ENCODE results near the gene RETNLB. TPM values are rescaled to one million over a fixed set of nuclear protein-coding genes. Genes with fewer than 3 reads are reported as not detected.

RETNLB gene
- total and polyA plus RNA-seq, 2 of the 4 experiments (the other 2 are of a cell fraction), result not detected

DNA sequence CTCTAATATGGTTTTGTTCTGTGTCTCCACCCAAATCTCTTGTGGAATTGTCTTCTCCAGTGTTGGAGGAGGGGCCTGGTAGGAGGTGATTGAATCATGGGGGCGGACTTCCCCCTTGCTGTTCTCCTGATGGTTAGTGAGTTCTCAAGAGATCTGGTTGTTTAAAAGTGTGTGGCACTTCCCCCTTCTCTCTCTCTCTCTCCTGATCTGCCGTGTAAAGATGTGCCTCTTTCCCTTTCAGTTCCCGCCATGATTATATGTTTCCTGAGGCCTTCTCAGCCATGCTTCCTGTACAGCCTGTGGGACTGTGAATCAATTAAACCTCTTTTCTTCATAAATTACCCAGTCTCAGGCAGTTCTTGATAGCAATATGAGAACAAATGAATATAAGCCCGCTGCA, 33.1 kb downstream of the RETNLB start:
- Histone ChIP-seq H2AK5ac (ENCODE audit: low read depth, low read length) (no peak overlapping the region), H2AK9ac (replicated peaks; ENCODE audit: low read depth, low read length, poor library complexity) (no peak overlapping the region), H3K36me3 (ENCODE audit: control insufficient read depth, insufficient read depth, low read length) (no peaks in the 10 kb centered on the region), H4K5ac (ENCODE audit: low read depth, low read length) (no peak overlapping the region), H3K4me1 (ENCODE audit: control insufficient read depth, insufficient read depth, low read length) (no peaks in the 10 kb centered on the region), H3K9ac (ENCODE audit: low read depth, low read length) (no peak overlapping the region), H2BK20ac (ENCODE audit: low read depth, low read length) (no peak overlapping the region), H3K79me1 (ENCODE audit: low read depth in 1 of 2, low read length in 2 of 2) (no peaks in the 10 kb centered on the region), H2BK5ac (ENCODE audit: low read depth, low read length, poor library complexity, severe bottlenecking) (no peak overlapping the region), H3K27ac (ENCODE audit: insufficient read depth, low read length) (no peak overlapping the region), H4K91ac (ENCODE audit: insufficient read depth, low read depth, low read length) (no peak overlapping the region), H3K9me3 (ENCODE audit: control insufficient read depth, insufficient read depth, low read length) (no peaks in the 10 kb centered on the region), H3K4me2 (ENCODE audit: low read depth, low read length) (no peak overlapping the region), H3K56ac (ENCODE audit: extremely low read depth, insufficient read depth, low read length) (no peak overlapping the region), H4K20me1 (ENCODE audit: insufficient read depth, low read length) (no peaks in the 10 kb centered on the region), H3K18ac (ENCODE audit: low read depth, low read length) (no peak overlapping the region), H3K23ac (ENCODE audit: low read depth, low read length) (no peak overlapping the region), H2BK120ac (ENCODE audit: low read depth, low read length) (no peak overlapping the region), H2AFZ (replicated peaks; ENCODE audit: low read length, poor library complexity) (no peak overlapping the region), H4K8ac (ENCODE audit: low read depth in 2 of 2, low read length in 2 of 2) (no peak overlapping the region), H3K9me1 (ENCODE audit: insufficient read depth, low read length) (no peaks in the 10 kb centered on the region), H3K4ac (ENCODE audit: low read depth, low read length) (no peak overlapping the region), H3K27me3 (ENCODE audit: control insufficient read depth, insufficient read depth, low read length) (no peaks in the 10 kb centered on the region), H3K4me3 (ENCODE audit: insufficient read depth, low read depth, low read length) (no peak overlapping the region), H2BK15ac (ENCODE audit: low read depth, low read length) (no peak overlapping the region), H3K14ac (replicated peaks; ENCODE audit: low read depth, low read length) (no peak overlapping the region)
- WGBS, 2 experiments (ENCODE audit: extremely low coverage in 2 of 2, insufficient read length in 1 of 2), result no CpG with 5 or more reads among the region's 4 CpGs
- DNase-seq (no peak), ATAC-seq (ENCODE audit: low read depth) (no peak)
- CTCF ChIA-PET, result no interaction called here
- intact Hi-C loops (cut with micrococcal nuclease) (no loop called here), dilution Hi-C loops (cut with HindIII; ENCODE audit: low sequenced_read_pairs, unreplicated experiment) (no loop called here), in situ Hi-C loops (cut with MboI; ENCODE audit: low sequenced_read_pairs) (no loop called here)
- TF ChIP-seq SMC3 (IDR thresholded peaks at IDR 0.05; ENCODE audit: low read depth, low read length) (no peak), MAFK (IDR thresholded peaks at IDR 0.05; ENCODE audit: low read depth, low read length) (no peak), RAD21 (IDR thresholded peaks at IDR 0.05; ENCODE audit: low read length) (no peak)
- TF ChIP-seq, protein P1, sequence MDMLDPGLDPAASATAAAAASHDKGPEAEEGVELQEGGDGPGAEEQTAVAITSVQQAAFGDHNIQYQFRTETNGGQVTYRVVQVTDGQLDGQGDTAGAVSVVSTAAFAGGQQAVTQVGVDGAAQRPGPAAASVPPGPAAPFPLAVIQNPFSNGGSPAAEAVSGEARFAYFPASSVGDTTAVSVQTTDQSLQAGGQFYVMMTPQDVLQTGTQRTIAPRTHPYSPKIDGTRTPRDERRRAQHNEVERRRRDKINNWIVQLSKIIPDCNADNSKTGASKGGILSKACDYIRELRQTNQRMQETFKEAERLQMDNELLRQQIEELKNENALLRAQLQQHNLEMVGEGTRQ (IDR thresholded peaks at IDR 0.05; ENCODE audit: low read depth, low read length), result no peak
- BruUV-seq (replicated peaks), result no TSS peak
- POLR2A ChIA-PET (ENCODE audit: unreplicated experiment), result no interaction called here
